HUES64 (cell line): ENCODE data around the gene KCNT2.
"Not testable (repeated sequence)": the region's sequence is repeated elsewhere in the genome, so short reads cannot be mapped to it uniquely, and the experiment has no call there.

Source experiments
- H3K27ac ChIP-seq: 2 replicates; pipeline ENCODE4 v1.7.0; 2013; ENCODE audit warnings: low read depth, low read length, inconsistent platforms
- H3K27me3 ChIP-seq: 2 replicates; pipeline ENCODE4 v1.6.1; 2013; ENCODE audit warnings: mild to moderate bottlenecking, low read length; ENCODE audit not compliant: insufficient read depth
- H3K36me3 ChIP-seq: 2 replicates; pipeline ENCODE4 v1.6.1; 2013; ENCODE audit warnings: mild to moderate bottlenecking, low read length; ENCODE audit not compliant: insufficient read depth
- H3K4me1 ChIP-seq: 2 replicates; pipeline ENCODE4 v1.6.1; 2013; ENCODE audit warnings: mild to moderate bottlenecking, low read length, moderate library complexity; ENCODE audit not compliant: insufficient read depth
- H3K4me3 ChIP-seq: 2 replicates; pipeline ENCODE4 v1.5.1; 2013; ENCODE audit warnings: mild to moderate bottlenecking, low read length, moderate library complexity
- H3K9ac ChIP-seq: 2 replicates; pipeline ENCODE4 v1.6.1; 2013; ENCODE audit warnings: mild to moderate bottlenecking, low read depth, low read length
- H3K9me3 ChIP-seq: 2 replicates; pipeline ENCODE4 v1.6.1; 2013; ENCODE audit warnings: low read depth, low read length; ENCODE audit not compliant: insufficient read depth
- WGBS: fragments of 150-250, 120-280 bp; methylation state at CpG from one replicate; pipeline ENCODE4 v1.1.7; 2013; ENCODE audit warnings: missing lambda C conversion rate; 5-methylcytosine and 5-hydroxymethylcytosine counted together

KCNT2 gene

DNA sequence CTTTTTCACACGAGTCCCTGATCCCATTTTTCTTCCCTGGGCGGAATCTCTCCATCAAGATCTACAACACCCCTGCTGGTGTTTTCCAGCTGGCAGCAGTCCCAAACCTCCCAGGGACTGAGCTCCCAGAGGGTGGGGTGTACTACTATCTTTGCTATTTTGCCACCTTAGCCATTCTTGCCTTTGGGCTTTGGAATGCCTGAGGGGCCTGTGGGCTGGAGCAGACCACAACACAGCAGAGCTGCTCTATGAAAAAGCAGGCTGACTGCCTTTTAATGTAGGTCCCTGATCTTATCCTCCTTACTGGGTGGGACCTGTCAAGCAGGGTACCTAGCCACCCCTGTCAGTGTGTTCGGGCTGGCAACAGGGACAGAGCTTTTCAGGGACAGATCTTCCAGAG is 91.9 kb downstream of the KCNT2 start:
- Histone ChIP-seq H3K4me1 (no peaks in the 10 kb centered on the region), H3K9me3 (0 out of 2 replicates have a peak, but pooled peaks cover 5% of the 10 kb centered on the region), H3K36me3 (no peaks in the 10 kb centered on the region), H3K9ac (no peak overlapping the region), H3K27me3 (no peaks in the 10 kb centered on the region), H3K27ac (no peak overlapping the region), H3K4me3 (no peak overlapping the region)
- 91% methylated on average over 3 of the region's 3 CpGs for WGBS

DNA sequence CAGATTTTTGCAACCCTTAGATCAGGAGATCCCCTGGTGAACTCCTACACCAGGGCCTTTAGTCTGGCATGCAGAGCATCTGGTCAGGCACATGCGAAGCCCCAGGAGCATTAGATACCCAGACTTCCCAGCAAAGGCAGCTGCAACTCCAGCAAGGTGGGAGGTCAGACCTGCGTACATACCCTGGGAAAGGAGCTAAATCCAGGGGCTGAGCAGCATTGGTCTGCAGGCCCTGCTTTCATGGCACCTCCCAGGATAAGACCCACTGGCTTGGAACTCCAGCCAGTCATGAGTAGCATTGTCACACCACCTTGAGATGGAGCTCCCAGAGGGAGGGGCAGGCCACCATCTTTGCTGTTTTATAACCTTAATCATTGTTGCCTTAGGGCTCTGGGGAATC is 92.3 kb downstream of the KCNT2 start:
- H3K9ac ChIP-seq = no peak overlapping the region
- no peaks in the 10 kb centered on the region for H3K36me3 ChIP-seq
- H3K4me1 ChIP-seq = no peaks in the 10 kb centered on the region
- 97% methylated on average over 2 of the region's 2 CpGs for WGBS
- no peak overlapping the region for H3K27ac ChIP-seq
- 0 out of 2 replicates have a peak, but pooled peaks cover 5% of the 10 kb centered on the region for H3K9me3 ChIP-seq
- H3K4me3 ChIP-seq = no peak overlapping the region
- no peaks in the 10 kb centered on the region for H3K27me3 ChIP-seq

DNA sequence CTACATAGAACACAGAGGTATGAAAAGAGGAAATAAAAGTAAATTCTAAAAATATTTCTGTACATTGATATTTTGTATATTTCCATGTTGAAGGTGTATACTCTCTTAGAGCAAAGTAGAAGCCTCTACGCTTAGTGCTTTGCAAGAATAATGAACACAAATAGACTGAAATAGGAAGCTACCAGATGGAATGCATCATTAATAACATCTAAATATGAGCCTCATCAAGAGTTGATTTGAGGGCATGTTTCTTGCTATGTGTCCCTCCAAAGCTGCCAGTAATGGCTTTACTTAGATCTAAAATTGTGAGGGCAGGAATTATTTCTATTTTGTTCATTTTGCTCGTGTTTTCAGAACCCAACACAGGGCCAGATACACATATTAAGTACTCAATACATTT is 94.4 kb downstream of the KCNT2 start:
- Histone ChIP-seq H3K4me1 (no peaks in the 10 kb centered on the region), H3K27me3 (no peaks in the 10 kb centered on the region), H3K36me3 (no peaks in the 10 kb centered on the region), H3K4me3 (no peak overlapping the region), H3K9ac (no peak overlapping the region), H3K9me3 (no peaks in the 10 kb centered on the region), H3K27ac (no peak overlapping the region)
- WGBS = 100% methylated on average over 1 of the region's 2 CpGs

DNA sequence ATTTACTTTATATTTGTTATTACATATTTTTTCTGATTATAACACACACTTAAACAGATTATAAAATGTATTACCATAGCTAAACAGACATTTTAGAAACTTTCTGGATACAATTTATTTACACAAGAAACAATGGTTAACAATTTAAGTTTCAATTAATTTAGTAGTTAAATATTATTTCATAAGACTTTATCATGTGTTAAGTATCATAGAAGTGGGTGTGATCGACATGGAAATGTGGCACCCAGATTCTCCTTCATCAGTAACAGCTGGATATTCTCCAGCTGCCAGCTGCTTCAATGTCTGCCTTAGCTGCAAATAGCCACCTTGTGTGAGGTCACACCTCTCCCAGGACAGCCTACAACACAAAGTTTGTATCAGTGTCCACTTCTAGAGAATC is 97.8 kb downstream of the KCNT2 start:
- no peaks in the 10 kb centered on the region for H3K4me1 ChIP-seq
- H3K9me3 ChIP-seq = peaks cover 3% of the 10 kb centered on the region; the same call in 1 of the 2 replicates
- no peaks in the 10 kb centered on the region for H3K27me3 ChIP-seq
- H3K27ac ChIP-seq = no peak overlapping the region
- no peaks in the 10 kb centered on the region for H3K36me3 ChIP-seq
- H3K4me3 ChIP-seq = no peak overlapping the region
- WGBS = 83% methylated on average over 1 of the region's 1 CpG
- H3K9ac ChIP-seq = no peak overlapping the region

DNA sequence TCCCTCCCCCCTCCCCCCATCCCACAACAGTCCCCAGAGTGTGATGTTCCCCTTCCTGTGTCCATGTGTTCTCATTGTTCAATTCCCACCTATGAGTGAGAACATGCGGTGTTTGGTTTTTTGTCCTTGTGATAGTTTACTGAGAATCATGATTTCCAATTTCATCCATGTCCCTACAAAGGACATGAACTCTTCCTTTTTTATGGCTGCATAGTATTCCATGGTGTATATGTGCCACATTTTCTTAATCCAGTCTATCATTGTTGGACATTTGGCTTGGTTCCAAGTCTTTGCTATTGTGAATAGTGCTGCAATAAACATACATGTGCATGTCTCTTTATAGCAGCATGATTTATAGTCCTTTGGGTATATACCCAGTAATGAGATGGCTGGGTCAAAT is 104.0 kb downstream of the KCNT2 start:
- H3K9me3 ChIP-seq, H3K27ac ChIP-seq, H3K4me1 ChIP-seq, H3K36me3 ChIP-seq, H3K27me3 ChIP-seq, H3K9ac ChIP-seq, H3K4me3 ChIP-seq: not testable (repeated sequence)
- WGBS = no CpG with 5 or more reads among the region's 1 CpG

DNA sequence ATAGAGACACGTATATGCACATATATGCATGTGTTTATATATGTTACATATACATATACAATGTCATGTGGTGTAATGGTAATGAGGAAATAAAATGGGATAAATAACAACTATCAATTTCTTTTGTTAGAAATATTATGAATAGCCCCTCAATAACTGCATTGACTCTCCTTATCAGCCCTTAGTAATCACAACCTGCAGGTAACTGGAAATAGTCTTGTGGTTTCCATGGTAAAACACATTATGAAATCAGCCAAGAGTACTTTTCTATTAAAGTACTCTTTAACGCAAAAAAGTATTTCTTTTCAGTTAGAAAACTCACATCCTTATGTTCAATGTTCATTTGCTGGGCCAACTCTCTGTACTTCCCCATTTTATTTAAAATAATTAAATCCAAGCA is 105.8 kb downstream of the KCNT2 start:
- WGBS = 97% methylated on average over 1 of the region's 2 CpGs
- H3K27ac ChIP-seq = no peak overlapping the region

DNA sequence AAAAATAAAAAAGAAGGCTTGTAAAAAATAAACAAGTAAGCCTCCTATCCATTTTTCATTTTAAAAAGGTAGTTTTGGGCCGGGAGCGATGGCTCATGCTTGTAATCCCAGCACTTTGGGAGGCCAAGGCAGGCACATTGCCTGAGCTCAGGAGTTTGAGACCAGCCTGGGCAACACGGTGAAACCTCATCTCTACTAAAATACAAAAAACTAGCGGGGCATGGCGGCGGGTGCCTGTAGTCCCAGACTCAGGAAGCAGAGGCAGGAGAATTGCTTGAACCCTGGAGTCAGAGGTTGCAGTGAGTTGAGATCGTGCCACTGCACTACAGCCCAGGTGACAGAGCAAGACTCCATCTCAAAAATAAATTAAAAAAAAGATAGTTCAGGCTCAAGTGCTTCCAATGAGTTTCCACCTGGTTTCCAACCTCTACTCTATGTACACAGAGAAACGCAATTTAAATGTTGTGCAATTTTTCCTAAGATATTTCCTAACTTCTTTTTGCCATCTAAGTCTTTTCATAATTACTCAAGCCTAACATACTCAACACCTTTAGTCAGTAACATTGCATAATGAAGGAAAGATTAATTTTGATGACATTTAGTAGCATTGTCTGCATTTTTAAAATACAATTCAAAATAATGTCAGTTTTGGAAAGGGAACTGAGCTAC is 106.3 kb downstream of the KCNT2 start:
- Histone ChIP-seq H3K9ac (no peak overlapping the region), H3K36me3 (no peaks in the 10 kb centered on the region), H3K4me3 (no peak overlapping the region), H3K27ac (no peak overlapping the region), H3K4me1 (0 out of 2 replicates have a peak, but pooled peaks cover 4% of the 10 kb centered on the region), H3K27me3 (no peaks in the 10 kb centered on the region), H3K9me3 (peaks cover 3% of the 10 kb centered on the region; the same call in 1 of the 2 replicates)
- 96% methylated on average over 8 of the region's 8 CpGs for WGBS

More for the DNA sequence above, 105.8 kb downstream of the KCNT2 start:
- Histone ChIP-seq H3K4me1 (0 out of 2 replicates have a peak, but pooled peaks cover 4% of the 10 kb centered on the region), H3K9me3 (peaks cover 3% of the 10 kb centered on the region; the same call in 1 of the 2 replicates), H3K9ac (no peak overlapping the region), H3K4me3 (no peak overlapping the region), H3K36me3 (no peaks in the 10 kb centered on the region), H3K27me3 (no peaks in the 10 kb centered on the region)

DNA sequence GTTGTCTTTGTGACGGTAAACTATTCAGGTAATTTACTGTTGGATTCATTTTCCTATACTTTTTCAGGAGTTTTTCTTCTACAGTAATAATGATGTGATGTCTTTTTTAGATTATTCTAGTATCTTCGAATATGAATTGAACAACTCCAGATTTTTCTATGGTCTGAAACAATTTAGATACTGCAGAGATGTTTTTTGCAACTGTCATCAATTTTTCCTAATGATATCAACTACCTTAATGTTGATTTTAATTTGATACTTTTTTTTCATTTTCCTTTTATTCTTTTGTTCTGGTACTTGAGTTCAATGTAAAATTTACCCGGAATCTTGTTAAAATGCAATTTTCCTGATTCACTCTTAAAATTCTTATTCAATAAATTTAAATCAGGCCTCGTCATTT is 110.4 kb downstream of the KCNT2 start:
- Histone ChIP-seq H3K36me3 (no peaks in the 10 kb centered on the region), H3K9me3 (no peaks in the 10 kb centered on the region), H3K27me3 (no peaks in the 10 kb centered on the region), H3K4me1 (0 out of 2 replicates have a peak, but pooled peaks cover 4% of the 10 kb centered on the region), H3K27ac (no peak overlapping the region), H3K9ac (no peak overlapping the region), H3K4me3 (no peak overlapping the region)
- WGBS = 93% methylated on average over 4 of the region's 4 CpGs

DNA sequence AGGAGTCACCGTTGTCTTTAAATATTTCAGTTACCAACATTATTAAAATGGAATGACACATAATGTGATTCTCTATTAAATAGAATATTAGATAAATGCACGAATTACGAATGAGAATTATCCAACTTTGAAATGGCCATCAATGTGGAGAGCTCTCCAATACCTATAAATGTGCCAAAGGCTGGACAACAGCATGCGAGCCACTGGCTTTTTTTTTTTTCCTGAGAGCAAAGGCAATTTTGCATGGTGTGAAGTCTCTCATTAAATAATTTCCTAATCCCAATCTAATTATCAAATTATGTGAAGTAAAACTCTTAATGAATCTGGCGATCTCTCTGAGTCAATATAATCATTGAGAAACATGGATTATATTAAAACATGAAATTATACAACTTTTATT is 113.5 kb downstream of the KCNT2 start:
- 100% methylated on average over 3 of the region's 5 CpGs for WGBS
- H3K4me3 ChIP-seq = no peak overlapping the region
- H3K4me1 ChIP-seq = 0 out of 2 replicates have a peak, but pooled peaks cover 4% of the 10 kb centered on the region
- H3K27ac ChIP-seq = no peak overlapping the region
- peaks cover 12% of the 10 kb centered on the region for H3K36me3 ChIP-seq
- no peaks in the 10 kb centered on the region for H3K9me3 ChIP-seq
- H3K9ac ChIP-seq = no peak overlapping the region
- H3K27me3 ChIP-seq = no peaks in the 10 kb centered on the region

DNA sequence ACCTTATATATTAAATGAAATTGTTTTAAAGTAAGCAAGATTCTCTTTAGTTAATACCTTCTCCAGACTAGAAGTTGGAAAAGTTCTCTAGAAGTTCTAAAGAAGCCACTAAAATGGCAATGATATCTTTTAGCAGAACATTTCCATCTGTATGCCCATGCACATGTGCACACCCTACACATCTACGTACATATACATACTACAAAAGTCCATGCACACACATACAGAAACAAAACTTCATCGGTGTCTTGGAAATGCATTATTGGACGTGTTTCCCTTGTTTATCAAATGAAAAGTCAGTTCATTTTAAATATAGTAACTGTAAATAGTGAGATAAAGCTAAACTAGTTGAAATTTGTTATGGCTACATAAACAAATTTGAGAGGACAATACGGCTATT is 114.4 kb downstream of the KCNT2 start:
- H3K9me3 ChIP-seq = no peaks in the 10 kb centered on the region
- WGBS = 94% methylated on average over 3 of the region's 4 CpGs
- no peak overlapping the region for H3K9ac ChIP-seq
- H3K4me1 ChIP-seq = no peaks in the 10 kb centered on the region
- H3K27ac ChIP-seq = no peak overlapping the region
- no peaks in the 10 kb centered on the region for H3K27me3 ChIP-seq
- peaks cover 15% of the 10 kb centered on the region for H3K36me3 ChIP-seq
- no peak overlapping the region for H3K4me3 ChIP-seq

DNA sequence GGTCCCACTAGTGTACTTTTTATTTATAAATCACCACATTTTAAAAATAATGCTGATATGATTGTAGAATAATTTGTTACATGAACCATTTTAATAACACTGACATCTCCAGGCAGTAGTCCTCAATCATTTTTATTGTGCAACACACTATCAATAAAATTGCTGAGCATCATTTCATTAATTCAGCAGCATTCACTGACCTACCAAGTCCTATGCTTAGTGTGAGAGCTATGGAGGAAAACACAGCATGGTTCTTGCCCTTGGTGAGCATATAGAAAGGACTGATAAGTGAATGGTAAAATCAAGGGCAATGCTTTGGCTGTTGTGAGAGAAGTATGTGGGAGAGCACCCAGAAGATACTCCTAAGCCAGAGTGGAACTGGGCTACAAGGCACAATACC is 119.7 kb downstream of the KCNT2 start:
- Histone ChIP-seq H3K27ac (no peak overlapping the region), H3K4me1 (no peaks in the 10 kb centered on the region), H3K9me3 (no peaks in the 10 kb centered on the region), H3K27me3 (no peaks in the 10 kb centered on the region), H3K36me3 (peaks cover 20% of the 10 kb centered on the region), H3K9ac (no peak overlapping the region), H3K4me3 (no peak overlapping the region)

DNA sequence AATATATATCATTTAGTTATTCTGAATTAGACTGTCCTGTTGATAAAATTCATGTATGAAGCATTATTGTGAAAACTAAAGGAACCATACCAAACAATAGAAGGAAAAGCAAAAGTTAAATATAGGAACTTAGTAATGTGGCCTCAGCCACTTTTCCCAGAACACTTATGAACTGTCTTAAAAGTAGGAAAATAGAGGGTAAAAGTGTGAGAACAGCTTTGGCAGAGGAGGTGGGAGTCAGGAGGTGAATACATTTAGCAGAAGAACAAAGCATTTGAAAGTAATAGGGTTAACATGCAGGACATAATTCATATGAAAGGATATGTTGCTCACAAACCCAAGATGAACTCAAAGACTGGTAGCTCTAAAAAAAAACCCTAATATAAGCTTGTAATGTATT is 121.9 kb downstream of the KCNT2 start:
- no peak overlapping the region for H3K9ac ChIP-seq
- H3K4me3 ChIP-seq = no peak overlapping the region
- H3K4me1 ChIP-seq = no peaks in the 10 kb centered on the region
- H3K36me3 ChIP-seq = peaks cover 29% of the 10 kb centered on the region
- no peaks in the 10 kb centered on the region for H3K9me3 ChIP-seq
- H3K27me3 ChIP-seq = no peaks in the 10 kb centered on the region
- H3K27ac ChIP-seq = no peak overlapping the region
